Neural cell (in vitro differentiated cells): Measurements from ENCODE around the gene SKIDA1. TPM values are rescaled to one million over a fixed set of nuclear protein-coding genes. Genes with fewer than 3 reads are reported as not detected.
"Not testable (repeated sequence)": the region's sequence is repeated elsewhere in the genome, so short reads cannot be mapped to it uniquely, and the experiment has no call there.

Source experiments
- H2AFZ ChIP-seq: fragments of 200-600, 300-800 bp; sonication (generic), shearing (Covaris generic); 2 replicates; pipeline ENCODE4 v1.6.0; 2014; ENCODE audit warnings: low read depth, mild to moderate bottlenecking, antibody characterized with exemption, low read length, moderate library complexity
- H3F3A ChIP-seq: fragments of 200-600 bp; shearing (Covaris generic); 2 replicates; pipeline ENCODE4 v1.6.1; 2016; ENCODE audit warnings: mild to moderate bottlenecking, moderate library complexity, mixed read lengths, antibody characterized with exemption, low read length; ENCODE audit not compliant: insufficient read depth, poor library complexity, severe bottlenecking
- H3K27ac ChIP-seq: fragments of 200-600, 300-800 bp; sonication (generic), shearing (Covaris generic); 2 replicates; pipeline ENCODE4 v1.5.1; 2014; ENCODE audit warnings: mild to moderate bottlenecking, low read length, moderate library complexity
- H3K27me3 ChIP-seq: fragments of 300-800, 200-600 bp; sonication (generic), shearing (Covaris generic); 2 replicates; pipeline ENCODE4 v1.6.0; 2014; ENCODE audit warnings: mild to moderate bottlenecking, low read depth, low read length, moderate library complexity; ENCODE audit not compliant: insufficient read depth
- H3K36me3 ChIP-seq: fragments of 300-800, 200-600 bp; sonication (generic), shearing (Covaris generic); 2 replicates; pipeline ENCODE4 v1.5.1; 2014; ENCODE audit warnings: mild to moderate bottlenecking, antibody characterized with exemption, low read length, moderate library complexity; ENCODE audit not compliant: insufficient read depth
- H3K4me2 ChIP-seq: fragments of 300-800, 200-600 bp; sonication (generic), shearing (Covaris generic); 2 replicates; pipeline ENCODE4 v1.6.0; 2014; ENCODE audit warnings: mild to moderate bottlenecking, low read length
- H3K4me3 ChIP-seq: fragments of 300-800, 200-600 bp; sonication (generic), shearing (Covaris generic); 2 replicates; pipeline ENCODE4 v1.5.1; 2014; ENCODE audit warnings: mild to moderate bottlenecking, low read length, moderate library complexity
- H3K79me2 ChIP-seq: fragments of 200-600 bp; shearing (Covaris generic); replicated peaks from 2 replicates; pipeline ENCODE4 v1.6.0; 2014; ENCODE audit warnings: mild to moderate bottlenecking, low read length, moderate library complexity; ENCODE audit not compliant: insufficient read depth
- H3K9ac ChIP-seq: fragments of 300-800, 200-600 bp; sonication (generic), shearing (Covaris generic); 2 replicates; pipeline ENCODE4 v1.6.1; 2016; ENCODE audit warnings: mild to moderate bottlenecking, low read length, mixed read lengths
- H3K9me2 ChIP-seq: fragments of 200-600 bp; shearing (Covaris generic); 2 replicates; pipeline ENCODE4 v1.6.1; 2016; ENCODE audit warnings: mild to moderate bottlenecking, low read length, mixed read lengths; ENCODE audit not compliant: insufficient read depth
- H3K9me3 ChIP-seq: fragments of 200-600, 300-800 bp; sonication (generic), shearing (Covaris generic); 2 replicates; pipeline ENCODE4 v1.6.1; 2016; ENCODE audit warnings: mild to moderate bottlenecking, mixed run types, low read length, moderate library complexity, mixed read lengths
- H4K20me1 ChIP-seq: fragments of 200-600 bp; shearing (Covaris generic); 2 replicates; pipeline ENCODE4 v1.6.1; 2016; ENCODE audit warnings: mild to moderate bottlenecking, mixed run types; ENCODE audit not compliant: insufficient read depth
- EP300 ChIP-seq: fragments of 450-650 bp; conservative IDR thresholded peaks from 2 replicates; pipeline ENCODE4 v1.6.1; 2014; ENCODE audit warnings: antibody characterized with exemption, mild to moderate bottlenecking, moderate library complexity; ENCODE audit not compliant: poor library complexity, severe bottlenecking
- EZH2 ChIP-seq: fragments of 200-600, 300-800 bp; shearing (Covaris generic), sonication (generic); IDR thresholded peaks from 2 replicates; pipeline ENCODE4 v1.6.1; 2014; ENCODE audit warnings: antibody characterized with exemption, low read length, borderline replicate concordance, mild to moderate bottlenecking; ENCODE audit not compliant: insufficient read depth, poor library complexity, severe bottlenecking
- MXI1 ChIP-seq: fragments of 450-650 bp; conservative IDR thresholded peaks from 2 replicates; pipeline ENCODE4 v1.6.1; 2014; ENCODE audit warnings: antibody characterized with exemption, mild to moderate bottlenecking; ENCODE audit not compliant: poor library complexity, severe bottlenecking
- POLR2AphosphoS5 ChIP-seq: IDR thresholded peaks from 2 replicates; pipeline ENCODE4 v1.6.1; 2012
- RAD21 ChIP-seq: fragments of 450-650 bp; conservative IDR thresholded peaks from 2 replicates; pipeline ENCODE4 v1.6.1; 2014; ENCODE audit warnings: antibody characterized with exemption, mild to moderate bottlenecking, moderate library complexity
- SMC3 ChIP-seq: fragments of 450-650 bp; conservative IDR thresholded peaks from 2 replicates; pipeline ENCODE4 v1.6.1; 2014; ENCODE audit warnings: antibody characterized with exemption, mild to moderate bottlenecking, moderate library complexity; ENCODE audit not compliant: poor library complexity
- TAF1 ChIP-seq: IDR thresholded peaks from 2 replicates; pipeline ENCODE4 v1.6.1; 2012; ENCODE audit warnings: low read depth
- polyA plus RNA-seq: library from polyadenylated mRNA; depleted of rRNA; stranded (reverse); fragments of >200 nt; gene quantifications from 2 replicates; pipeline ENCODE4 v1.2.3, GENCODE V29; 2014
- TF ChIP-seq, protein P1 (sequence below): fragments of 450-650 bp; IDR thresholded peaks from 2 replicates; pipeline ENCODE4 v1.5.1; 2014; ENCODE audit warnings: antibody characterized with exemption, mild to moderate bottlenecking, moderate library complexity; ENCODE audit not compliant: poor library complexity, severe bottlenecking
- TF ChIP-seq, protein P2 (sequence below): IDR thresholded peaks from 2 replicates; pipeline ENCODE4 v1.6.1; 2012; ENCODE audit warnings: borderline replicate concordance

Gene SKIDA1
- polyA plus RNA-seq, 1 donor from 2014 or later: 3.7 TPM

DNA sequence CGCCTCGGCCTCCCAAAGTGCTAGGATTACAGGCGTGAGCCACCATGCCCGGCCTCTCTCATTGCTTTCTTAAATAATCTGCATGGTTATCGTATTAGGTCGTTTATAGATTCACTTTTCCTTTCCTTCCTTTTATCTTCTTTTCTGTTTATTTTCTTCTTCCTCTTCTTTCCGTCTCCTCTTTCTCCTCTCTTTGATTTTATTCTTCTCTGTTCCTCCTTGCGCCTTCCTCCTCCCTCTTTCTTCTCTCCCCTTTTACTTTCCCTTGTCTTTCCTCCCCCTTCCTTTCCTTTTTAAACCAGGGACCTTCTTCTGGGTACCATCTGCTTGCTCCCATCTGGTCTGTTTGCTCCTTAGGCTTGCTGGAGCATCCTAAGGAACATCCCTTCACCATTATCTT is 27.2 kb upstream of the SKIDA1 start:
- peaks cover 48% of the 10 kb centered on the region for H3K79me2 ChIP-seq
- no peak for TF ChIP-seq EP300
- TF ChIP-seq, protein P1, sequence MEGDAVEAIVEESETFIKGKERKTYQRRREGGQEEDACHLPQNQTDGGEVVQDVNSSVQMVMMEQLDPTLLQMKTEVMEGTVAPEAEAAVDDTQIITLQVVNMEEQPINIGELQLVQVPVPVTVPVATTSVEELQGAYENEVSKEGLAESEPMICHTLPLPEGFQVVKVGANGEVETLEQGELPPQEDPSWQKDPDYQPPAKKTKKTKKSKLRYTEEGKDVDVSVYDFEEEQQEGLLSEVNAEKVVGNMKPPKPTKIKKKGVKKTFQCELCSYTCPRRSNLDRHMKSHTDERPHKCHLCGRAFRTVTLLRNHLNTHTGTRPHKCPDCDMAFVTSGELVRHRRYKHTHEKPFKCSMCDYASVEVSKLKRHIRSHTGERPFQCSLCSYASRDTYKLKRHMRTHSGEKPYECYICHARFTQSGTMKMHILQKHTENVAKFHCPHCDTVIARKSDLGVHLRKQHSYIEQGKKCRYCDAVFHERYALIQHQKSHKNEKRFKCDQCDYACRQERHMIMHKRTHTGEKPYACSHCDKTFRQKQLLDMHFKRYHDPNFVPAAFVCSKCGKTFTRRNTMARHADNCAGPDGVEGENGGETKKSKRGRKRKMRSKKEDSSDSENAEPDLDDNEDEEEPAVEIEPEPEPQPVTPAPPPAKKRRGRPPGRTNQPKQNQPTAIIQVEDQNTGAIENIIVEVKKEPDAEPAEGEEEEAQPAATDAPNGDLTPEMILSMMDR: no peak
- no peak for TF ChIP-seq RAD21
- TF ChIP-seq EZH2: no peak
- TF ChIP-seq POLR2AphosphoS5: no peak
- TF ChIP-seq MXI1: no peak

DNA sequence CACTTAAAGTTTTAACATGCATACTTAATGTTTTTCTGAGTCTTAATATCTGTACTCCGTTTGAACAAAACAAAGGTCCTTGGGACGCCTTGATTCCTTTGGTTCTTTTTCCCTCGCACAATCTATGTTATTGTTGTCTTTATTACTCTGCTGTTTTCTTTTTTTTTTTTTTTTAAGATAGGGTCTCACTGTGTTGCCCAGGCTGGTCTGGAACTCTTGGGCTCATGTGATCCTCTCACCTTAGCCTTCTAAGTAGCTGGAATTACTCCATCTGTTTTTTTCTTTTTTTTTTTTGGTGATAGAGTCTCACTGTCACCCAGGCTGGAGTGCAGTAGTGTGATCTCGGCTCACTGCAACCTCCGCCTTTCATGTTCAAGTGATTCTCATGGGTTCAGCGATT is 21.8 kb upstream of the SKIDA1 start:
- peaks cover 5% of the 10 kb centered on the region for H3K9me3 ChIP-seq
- H3K27ac ChIP-seq: no peak overlapping the region
- no peaks in the 10 kb centered on the region for H3F3A ChIP-seq
- TF ChIP-seq MXI1 (no peak), SMC3 (no peak), POLR2AphosphoS5 (no peak), RAD21 (no peak), EZH2 (no peak), TAF1 (no peak), EP300 (no peak)
- TF ChIP-seq, protein P1: no peak
- TF ChIP-seq, protein P2, sequence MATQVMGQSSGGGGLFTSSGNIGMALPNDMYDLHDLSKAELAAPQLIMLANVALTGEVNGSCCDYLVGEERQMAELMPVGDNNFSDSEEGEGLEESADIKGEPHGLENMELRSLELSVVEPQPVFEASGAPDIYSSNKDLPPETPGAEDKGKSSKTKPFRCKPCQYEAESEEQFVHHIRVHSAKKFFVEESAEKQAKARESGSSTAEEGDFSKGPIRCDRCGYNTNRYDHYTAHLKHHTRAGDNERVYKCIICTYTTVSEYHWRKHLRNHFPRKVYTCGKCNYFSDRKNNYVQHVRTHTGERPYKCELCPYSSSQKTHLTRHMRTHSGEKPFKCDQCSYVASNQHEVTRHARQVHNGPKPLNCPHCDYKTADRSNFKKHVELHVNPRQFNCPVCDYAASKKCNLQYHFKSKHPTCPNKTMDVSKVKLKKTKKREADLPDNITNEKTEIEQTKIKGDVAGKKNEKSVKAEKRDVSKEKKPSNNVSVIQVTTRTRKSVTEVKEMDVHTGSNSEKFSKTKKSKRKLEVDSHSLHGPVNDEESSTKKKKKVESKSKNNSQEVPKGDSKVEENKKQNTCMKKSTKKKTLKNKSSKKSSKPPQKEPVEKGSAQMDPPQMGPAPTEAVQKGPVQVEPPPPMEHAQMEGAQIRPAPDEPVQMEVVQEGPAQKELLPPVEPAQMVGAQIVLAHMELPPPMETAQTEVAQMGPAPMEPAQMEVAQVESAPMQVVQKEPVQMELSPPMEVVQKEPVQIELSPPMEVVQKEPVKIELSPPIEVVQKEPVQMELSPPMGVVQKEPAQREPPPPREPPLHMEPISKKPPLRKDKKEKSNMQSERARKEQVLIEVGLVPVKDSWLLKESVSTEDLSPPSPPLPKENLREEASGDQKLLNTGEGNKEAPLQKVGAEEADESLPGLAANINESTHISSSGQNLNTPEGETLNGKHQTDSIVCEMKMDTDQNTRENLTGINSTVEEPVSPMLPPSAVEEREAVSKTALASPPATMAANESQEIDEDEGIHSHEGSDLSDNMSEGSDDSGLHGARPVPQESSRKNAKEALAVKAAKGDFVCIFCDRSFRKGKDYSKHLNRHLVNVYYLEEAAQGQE: no peak
- no peaks in the 10 kb centered on the region for H4K20me1 ChIP-seq
- no peaks in the 10 kb centered on the region for H3K27me3 ChIP-seq
- H3K79me2 ChIP-seq: peaks cover 52% of the 10 kb centered on the region
- H2AFZ ChIP-seq: no peak overlapping the region
- no peak overlapping the region for H3K4me3 ChIP-seq
- peaks cover 11% of the 10 kb centered on the region for H3K36me3 ChIP-seq
- no peak overlapping the region for H3K9ac ChIP-seq
- H3K4me2 ChIP-seq: no peak overlapping the region
- no peaks in the 10 kb centered on the region for H3K9me2 ChIP-seq

More for the DNA sequence above, 27.2 kb upstream of the SKIDA1 start:
- no peak overlapping the region for H3K9ac ChIP-seq
- peaks cover 4% of the 10 kb centered on the region for H3K36me3 ChIP-seq
- no peaks in the 10 kb centered on the region for H3K27me3 ChIP-seq
- H3K9me2 ChIP-seq: no peaks in the 10 kb centered on the region
- no peaks in the 10 kb centered on the region for H4K20me1 ChIP-seq
- H3F3A ChIP-seq: no peaks in the 10 kb centered on the region
- H3K4me2 ChIP-seq: no peak overlapping the region
- no peak overlapping the region for H3K27ac ChIP-seq
- no peak overlapping the region for H2AFZ ChIP-seq
- H3K9me3 ChIP-seq: no peaks in the 10 kb centered on the region
- H3K4me3 ChIP-seq: no peak overlapping the region

DNA sequence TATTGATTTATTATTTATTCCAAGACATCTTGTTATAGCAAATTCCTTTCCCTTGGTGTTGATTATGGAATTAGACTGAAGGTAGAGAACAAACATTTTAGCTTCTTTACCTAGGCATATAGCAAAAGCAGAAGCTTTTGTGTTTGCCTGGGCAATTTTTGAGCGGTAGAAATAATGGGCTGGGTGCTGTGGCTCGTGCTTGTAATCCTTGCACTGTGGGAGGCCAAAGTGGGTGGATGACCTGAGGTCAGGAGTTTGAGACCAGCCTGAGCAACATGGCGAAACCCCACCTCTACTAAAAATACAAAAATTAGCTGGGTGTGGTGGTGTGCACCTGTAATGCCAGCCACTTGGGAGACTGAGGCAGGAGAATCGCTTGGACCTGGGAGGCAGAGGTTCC is 15.2 kb upstream of the SKIDA1 start:
- not testable (repeated sequence) for H3K27me3 ChIP-seq, H3K27ac ChIP-seq, H3K9me2 ChIP-seq, H3F3A ChIP-seq, H2AFZ ChIP-seq, H3K4me3 ChIP-seq, H3K9ac ChIP-seq, H4K20me1 ChIP-seq, H3K9me3 ChIP-seq, H3K4me2 ChIP-seq
- H3K79me2 ChIP-seq: peaks cover 74% of the 10 kb centered on the region
- H3K36me3 ChIP-seq: peaks cover 13% of the 10 kb centered on the region
